HG02885 (cell line): ENCODE results near the gene SMC2.
A peak's percentile ranks its signal among the peaks of the same experiment; 100 is the strongest.

Experiments
- ATAC-seq: cut with Tn5 transposase; IDR thresholded peaks from one replicate; pipeline ENCODE4 v1.9.1; 2021; ENCODE audit warnings: mild to moderate bottlenecking; ENCODE audit not compliant: unreplicated experiment, poor library complexity

Gene SMC2

DNA sequence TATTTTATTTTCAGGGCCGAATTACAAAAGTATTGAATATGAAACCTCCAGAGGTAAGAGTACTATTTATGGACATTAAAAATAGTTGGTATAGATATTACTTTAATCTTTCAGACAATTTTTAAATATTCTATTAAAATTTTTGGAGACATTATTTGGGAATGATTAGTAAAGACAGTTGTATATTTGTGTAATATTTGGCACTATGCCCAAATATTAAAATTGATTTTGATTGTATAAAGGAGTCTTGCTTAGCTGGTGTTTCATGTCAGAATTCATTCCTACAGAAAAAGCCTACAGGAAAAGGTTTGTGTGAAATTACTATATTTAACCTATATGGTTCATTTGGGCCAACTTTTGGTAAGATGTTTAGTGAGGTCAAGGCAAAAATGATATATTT lies 5.5 kb downstream of the SMC2 start:
- ATAC-seq, result no peak

DNA sequence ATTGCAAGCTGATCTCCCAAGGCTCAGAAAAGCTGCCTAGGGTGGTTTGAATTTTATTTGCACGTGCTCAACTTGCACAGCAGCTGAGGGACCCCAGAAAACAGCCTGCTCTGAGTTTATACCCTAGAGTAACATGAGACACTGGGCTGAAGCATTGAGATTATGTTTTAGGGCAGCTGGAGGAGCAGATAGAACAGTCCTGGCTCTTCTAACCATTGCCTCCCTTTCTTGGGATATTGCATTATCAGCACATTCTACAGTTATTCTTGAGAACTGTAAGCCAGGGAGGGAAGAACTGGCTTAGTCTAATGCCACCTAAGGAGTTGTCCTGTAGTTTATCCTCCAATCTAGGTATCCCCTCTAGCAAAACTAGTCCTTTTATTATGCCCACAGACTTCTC lies 10.3 kb downstream of the SMC2 start:
- ATAC-seq, result no peak

DNA sequence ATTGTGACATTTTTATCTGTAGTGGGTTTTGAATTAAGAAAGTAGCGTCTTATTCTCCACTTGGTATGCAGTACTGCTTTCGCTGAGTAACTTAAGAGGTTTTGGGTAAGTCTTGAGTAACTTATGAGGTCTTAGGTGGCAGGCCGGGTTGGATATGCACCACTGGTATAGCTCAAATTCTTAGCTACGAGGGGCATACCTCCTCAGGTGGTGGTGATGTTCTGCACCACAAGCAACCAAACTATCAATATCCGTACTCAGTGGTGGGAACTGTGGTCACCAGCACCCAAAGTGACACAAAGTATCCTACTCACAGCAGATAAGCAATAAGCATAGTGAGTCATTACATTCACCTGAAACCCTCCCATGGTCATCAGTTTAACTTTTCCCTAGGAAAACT lies 13.7 kb downstream of the SMC2 start:
- no peak for ATAC-seq

DNA sequence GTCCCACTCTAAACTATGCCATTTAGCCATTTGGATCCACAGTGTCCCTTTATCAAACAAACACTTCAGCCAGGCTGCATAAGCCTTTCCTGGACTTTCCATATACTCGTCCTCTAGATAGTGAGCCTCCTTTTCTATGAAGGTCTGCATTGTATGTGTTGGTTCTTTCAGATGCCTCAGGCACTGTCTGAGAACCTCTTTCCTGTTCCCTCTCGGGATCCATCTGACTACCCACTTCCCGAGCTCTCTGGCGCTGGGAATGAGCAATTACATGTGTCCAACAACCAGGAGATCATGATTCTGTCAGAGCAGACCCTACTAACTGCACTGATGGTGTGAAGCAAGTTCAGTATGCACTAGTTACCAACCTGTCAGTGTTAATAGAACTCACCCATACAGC lies 14.2 kb downstream of the SMC2 start:
- ATAC-seq, result no peak

DNA sequence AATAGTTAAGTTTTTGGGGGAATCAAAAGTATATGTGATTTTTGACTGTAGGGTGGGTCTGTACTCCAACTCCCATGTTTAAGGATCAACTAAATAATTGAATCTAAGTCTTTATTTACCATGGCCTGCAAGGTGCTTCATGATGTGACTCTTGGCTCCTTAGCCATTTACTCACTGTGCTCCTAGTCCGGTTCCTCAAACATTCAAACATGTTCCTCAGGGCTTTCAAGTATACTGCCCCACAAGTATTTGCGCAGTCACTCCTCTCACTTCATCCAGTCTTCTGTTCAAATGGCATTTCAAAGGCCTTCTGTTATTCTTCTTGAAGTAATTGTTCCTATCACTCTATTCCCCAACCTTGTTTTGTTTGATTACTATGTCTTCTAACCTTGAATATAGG lies 16.4 kb downstream of the SMC2 start:
- ATAC-seq, result no peak

GRCh38 chr9:104118916-104119315 lies 24.8 kb downstream of the SMC2 start:
- no peak for ATAC-seq

- ATAC-seq, result no peak
Observed at GRCh38 chr9:104121022-104121421, 26.9 kb downstream of the SMC2 start.

DNA sequence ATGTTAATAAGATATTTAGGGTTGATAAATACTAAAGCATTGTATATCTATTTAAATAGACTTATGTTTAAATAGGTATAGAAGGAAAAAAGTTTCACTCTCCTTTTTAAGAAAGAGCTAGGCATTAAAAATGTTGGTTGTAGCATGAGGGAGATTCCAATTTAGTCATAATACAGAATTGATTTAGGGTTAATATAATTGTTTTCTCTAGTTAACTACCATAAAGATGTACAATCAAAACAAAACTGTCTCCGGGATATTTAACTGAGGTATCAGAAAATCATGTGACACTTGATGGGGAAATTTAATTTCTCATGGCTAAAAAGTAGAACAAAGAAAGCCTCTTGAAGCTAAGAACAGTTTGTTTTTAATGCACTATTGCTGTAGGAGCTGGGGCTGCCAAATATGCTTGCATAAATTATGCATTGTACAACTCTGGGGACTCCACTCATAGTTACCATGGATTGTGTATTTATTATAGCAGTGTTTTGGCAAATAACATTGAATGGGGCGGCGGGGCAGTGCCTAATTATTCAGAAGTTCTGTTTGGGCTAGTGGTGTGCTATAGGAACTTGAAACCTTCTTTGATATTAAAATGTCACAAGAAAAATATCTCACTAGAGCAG lies 44.2 kb downstream of the SMC2 start:
- ATAC-seq, result no peak

DNA sequence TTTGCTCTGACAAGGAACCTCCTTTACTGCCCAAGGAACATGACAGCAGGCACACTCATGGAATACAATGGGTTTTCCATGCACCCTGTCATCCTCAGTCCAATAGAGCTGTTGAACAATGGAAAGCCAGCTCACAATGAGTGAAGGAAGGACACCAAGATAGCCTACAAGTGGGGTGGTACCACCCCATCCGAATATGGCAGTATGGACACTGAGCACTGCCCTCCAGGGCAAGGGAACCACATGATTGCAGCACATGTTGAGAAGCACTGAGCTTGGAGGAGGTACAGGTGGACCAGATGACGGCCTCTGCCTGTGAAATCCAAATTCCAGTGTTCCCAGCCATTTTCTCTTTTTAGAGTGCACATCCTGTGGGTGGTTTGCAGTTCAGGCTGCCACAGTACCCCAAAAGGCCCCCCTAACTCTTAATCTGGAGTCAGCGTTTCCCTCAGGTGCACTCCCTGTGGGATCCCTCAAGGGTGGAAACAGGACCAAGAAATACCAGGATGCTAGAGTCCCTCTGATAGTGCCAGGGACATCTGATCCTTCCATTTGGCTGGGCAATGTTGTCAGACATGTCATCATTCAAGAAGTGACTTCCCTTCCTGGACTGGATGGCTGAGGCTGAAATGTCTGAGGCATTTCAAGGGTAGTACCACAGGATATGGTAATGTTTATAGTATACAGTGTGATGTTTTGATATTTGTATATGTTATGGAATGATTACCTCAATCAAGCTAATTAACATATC lies 48.9 kb downstream of the SMC2 start:
- no peak for ATAC-seq

- ATAC-seq, result no peak
Observed at GRCh38 chr9:104143550-104143910, 49.4 kb downstream of the SMC2 start.

DNA sequence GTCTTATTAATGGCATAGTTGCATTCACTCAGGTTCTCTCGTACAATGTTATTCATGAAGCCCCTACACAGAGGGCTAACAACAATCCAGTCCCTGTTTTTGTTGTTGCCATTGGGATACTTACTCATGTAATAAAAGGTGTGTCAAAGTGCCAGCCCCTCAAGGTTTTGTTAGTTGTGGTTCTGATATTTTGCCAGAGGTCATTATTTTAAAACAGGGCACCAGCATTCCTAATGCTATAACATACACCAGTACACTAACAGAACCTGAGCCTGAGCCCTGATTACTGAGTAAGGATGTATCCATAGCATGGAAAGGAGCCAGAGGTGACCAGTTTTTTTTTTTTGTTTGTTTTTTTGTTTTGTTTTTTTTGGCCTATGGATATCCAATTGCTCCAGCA lies 50.2 kb downstream of the SMC2 start:
- ATAC-seq, result no peak

GRCh38 chr9:104173067-104173466 lies 79.0 kb downstream of the SMC2 start:
- no peak for ATAC-seq

DNA sequence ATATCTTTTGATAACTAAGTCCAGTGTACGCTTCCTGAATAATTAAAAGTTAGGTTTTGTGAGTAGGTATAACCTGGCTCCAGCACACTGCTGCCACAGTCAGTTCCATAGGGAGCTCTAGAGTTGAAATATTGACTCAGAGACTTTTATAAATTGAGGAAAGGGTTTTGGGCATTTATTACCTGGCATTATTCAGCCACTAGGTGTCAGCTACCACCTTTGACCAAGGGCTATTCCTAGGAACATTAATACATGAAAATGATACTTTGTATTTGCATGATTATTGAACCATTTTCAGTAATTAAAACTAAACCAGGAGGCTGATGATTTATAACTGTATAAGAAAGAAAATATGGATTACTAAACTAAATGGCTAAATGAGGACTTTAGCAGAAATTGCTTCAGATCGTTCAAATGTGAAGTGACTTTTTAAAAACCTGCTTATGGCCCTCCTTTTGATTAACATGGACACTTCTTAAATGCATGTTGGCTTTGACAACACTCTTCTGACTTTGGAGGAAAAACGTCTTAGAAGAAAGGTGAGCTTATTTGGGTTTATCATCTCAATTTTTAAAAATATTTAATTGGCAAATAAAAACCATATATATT lies 83.0 kb downstream of the SMC2 start:
- ATAC-seq, result peak; percentile 61

DNA sequence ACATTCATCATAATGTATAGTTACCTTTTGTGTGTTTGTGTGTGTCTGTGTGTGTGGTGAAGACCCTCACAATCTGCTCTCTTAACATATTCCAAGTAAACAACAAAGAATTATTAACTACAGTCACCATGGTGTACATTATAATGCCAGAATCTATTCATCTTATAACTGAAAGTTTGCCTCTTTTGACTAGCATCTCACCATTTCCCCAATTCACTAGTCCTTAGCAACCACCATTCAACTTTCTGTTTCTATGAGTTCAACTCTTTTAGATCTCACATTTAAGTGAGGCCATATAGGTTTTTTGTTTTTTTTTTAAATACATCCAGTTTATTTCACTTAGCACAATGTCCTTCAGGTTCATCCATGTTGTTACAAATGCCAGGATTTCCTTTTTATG lies 83.6 kb downstream of the SMC2 start:
- peak; percentile 89 for ATAC-seq
